Endometrial microvascular endothelial cells (primary cell): ENCODE data around the gene RBMS1. TPM values are rescaled to one million over a fixed set of nuclear protein-coding genes. Genes with fewer than 3 reads are reported as not detected.

Source experiments
- in situ Hi-C: cut with HindIII; loops from 2 replicates; pipeline ENCODE4 v1.10.0; 2017; ENCODE audit warnings: low sequenced_read_pairs, low pct_unique_long_range_greater_than_20kb; ENCODE audit errors: inconsistent ontology term
- total RNA-seq: library from RNA; depleted of rRNA; stranded (reverse); fragments of >200 nt; gene quantifications from one replicate; pipeline ENCODE4 v1.2.3, GENCODE V29; 2015; ENCODE audit errors: inconsistent ontology term

Gene RBMS1
- total RNA-seq, 1 donor from 2014 or later: 61.1 TPM

GRCh38 chr2:160362018-160362417 lies 131.6 kb downstream of the RBMS1 start:
- in situ Hi-C loops: no loop called here

GRCh38 chr2:160360089-160360757 lies 133.4 kb downstream of the RBMS1 start:
- in situ Hi-C loops: no loop called here

GRCh38 chr2:160358046-160358445 lies 135.6 kb downstream of the RBMS1 start:
- in situ Hi-C loops: no loop called here

GRCh38 chr2:160356485-160356884 lies 137.1 kb downstream of the RBMS1 start:
- in situ Hi-C loops: no loop called here

GRCh38 chr2:160355080-160355479 lies 138.5 kb downstream of the RBMS1 start:
- in situ Hi-C loops: no loop called here

GRCh38 chr2:160354677-160355076 lies 138.9 kb downstream of the RBMS1 start:
- in situ Hi-C loops: no loop called here

- in situ Hi-C loops: no loop called here
Measured at GRCh38 chr2:160353813-160354212, 139.8 kb downstream of the RBMS1 start.

GRCh38 chr2:160353166-160353565 lies 140.4 kb downstream of the RBMS1 start:
- in situ Hi-C loops: no loop called here

- in situ Hi-C loops: no loop called here
Measured at GRCh38 chr2:160352500-160352899, 141.1 kb downstream of the RBMS1 start.

GRCh38 chr2:160351956-160352355 lies 141.7 kb downstream of the RBMS1 start:
- in situ Hi-C loops: no loop called here

- in situ Hi-C loops: no loop called here
Measured at GRCh38 chr2:160349306-160349705, 144.3 kb downstream of the RBMS1 start.

- in situ Hi-C loops: no loop called here
Measured at GRCh38 chr2:160347269-160347863, 146.2 kb downstream of the RBMS1 start.

- in situ Hi-C loops: no loop called here
Measured at GRCh38 chr2:160345071-160345764, 148.4 kb downstream of the RBMS1 start.

GRCh38 chr2:160343404-160343803 lies 150.2 kb downstream of the RBMS1 start:
- in situ Hi-C loops: no loop called here

- in situ Hi-C loops: no loop called here
Measured at GRCh38 chr2:160339726-160340125, 153.9 kb downstream of the RBMS1 start.

GRCh38 chr2:160338901-160339685 lies 154.5 kb downstream of the RBMS1 start:
- in situ Hi-C loops: no loop called here

GRCh38 chr2:160337728-160338127 lies 155.9 kb downstream of the RBMS1 start:
- in situ Hi-C loops: no loop called here

- in situ Hi-C loops: no loop called here
Measured at GRCh38 chr2:160336635-160337034, 157.0 kb downstream of the RBMS1 start.

- in situ Hi-C loops: no loop called here
Measured at GRCh38 chr2:160336105-160336504, 157.5 kb downstream of the RBMS1 start.
